GM21360 (cell line): Measurements from ENCODE around the gene CRY1.
"Not testable (repeated sequence)": the region's sequence is repeated elsewhere in the genome, so short reads cannot be mapped to it uniquely, and the experiment has no call there.

Experiments
- ATAC-seq: cut with Tn5 transposase; IDR thresholded peaks from one replicate; pipeline ENCODE4 v1.9.1; 2021; ENCODE audit warnings: mild to moderate bottlenecking, moderate library complexity; ENCODE audit not compliant: unreplicated experiment

CRY1 gene

DNA sequence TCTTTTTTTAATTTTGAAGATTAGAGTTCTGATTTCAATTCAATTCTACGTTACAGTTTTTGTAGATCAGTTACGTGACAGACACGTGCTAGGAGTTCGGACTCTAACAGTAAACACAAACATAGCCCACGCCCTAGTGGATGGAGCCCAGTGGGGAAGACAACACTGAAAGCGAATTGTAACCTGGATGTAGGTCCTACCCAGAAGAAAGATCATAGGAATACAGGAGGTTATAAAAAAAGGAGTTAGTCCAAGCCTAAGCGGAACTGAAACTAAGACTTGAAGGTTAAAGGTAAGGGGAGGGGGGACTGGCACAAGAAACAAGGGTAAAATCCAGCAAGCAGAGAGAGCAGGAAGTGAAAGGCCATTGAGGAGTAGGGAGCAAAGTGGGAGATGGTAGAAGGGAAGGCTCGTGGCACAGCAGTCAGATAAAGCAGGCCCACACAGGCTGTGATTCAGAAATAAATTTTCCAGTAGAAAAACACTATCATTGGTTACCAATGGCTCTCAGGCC lies 15.7 kb upstream of the CRY1 start:
- ATAC-seq = no peak

DNA sequence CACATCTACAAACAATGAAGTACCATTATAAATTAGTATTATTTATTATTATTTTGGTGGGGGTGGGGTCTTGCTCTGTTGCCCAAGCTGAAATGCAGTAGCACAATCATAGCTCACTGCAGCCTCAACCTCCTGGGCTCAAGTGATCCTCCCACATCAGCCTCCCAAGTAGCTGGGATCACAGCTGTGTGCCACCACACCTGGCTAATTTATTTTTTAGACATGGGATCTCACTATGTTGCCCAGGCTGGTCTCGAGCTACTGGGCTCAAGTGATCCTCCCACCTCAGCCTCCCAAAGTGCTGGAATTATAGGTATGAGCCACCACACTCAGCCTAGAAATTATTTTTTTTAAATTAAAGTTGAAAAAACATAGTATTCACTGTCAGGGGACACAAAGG lies 15.0 kb upstream of the CRY1 start:
- not testable (repeated sequence) for ATAC-seq

DNA sequence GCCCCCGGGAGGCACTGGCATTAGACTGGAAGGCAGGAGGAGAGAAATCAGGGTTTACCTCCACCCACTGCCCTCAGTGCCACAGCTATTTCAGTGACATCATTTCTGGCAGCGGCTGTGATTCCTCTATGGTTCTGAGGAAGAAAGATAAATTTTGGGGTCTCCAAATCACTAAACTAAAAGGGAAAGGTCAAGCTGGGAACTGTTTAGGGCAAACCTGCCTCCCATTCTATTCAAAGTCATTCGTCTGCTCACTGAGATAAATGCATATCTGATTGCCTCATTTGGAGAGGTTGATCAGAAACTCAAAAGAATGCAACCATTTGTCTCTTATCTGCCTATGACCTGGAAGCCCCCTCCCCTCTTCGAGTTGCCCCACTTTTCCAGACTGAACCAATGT lies 14.0 kb upstream of the CRY1 start:
- ATAC-seq = no peak

DNA sequence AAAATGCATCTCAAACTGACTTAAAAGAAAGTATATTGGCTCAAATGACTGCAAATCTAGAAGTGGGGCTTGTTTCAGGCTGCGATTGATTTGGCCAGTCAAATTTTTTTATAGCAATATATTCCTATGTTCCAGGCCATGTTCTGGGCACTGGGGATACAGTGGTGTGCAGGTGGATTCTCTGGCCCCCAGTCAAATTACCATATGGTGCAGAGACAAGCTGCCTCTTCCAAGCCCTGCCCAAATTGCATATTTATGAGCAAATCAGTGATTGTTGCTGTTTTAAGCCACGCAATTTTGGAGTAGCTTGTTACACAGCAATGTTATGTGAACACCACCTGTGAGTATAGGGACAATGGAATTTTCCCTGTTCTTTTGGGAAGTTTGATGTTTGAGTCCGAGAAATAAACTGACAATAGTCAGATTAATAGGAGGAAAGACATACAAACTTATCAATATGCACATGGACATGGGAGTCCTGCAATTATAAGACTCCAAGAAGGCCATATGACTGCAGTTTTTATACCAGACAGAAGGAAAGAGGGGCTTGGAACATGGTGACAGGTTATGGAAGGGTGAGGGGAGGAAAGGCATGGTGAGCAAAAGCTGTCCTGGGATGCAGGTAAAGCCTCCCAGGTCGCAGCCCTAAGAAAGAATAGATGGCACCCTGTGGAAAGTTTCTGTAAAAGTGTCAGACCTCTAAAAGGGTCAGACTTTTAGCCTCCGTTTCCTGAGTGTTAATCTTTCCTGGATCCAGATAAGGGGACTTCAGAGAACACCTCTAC lies 13.1 kb upstream of the CRY1 start:
- no peak for ATAC-seq

DNA sequence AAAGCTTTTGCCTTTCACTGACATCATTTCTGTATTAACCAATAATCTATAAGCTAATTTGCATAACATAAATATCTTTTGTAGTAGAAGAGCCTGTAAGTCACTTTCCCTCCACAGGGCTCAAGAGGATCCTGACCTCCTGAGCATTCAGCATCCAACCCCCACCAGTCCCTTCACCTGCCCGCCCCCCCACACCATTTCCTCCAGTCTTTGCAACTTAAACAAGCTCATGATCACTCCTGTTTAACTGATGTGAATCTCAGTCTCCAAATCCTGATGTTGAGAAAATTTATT lies 12.0 kb upstream of the CRY1 start:
- no peak for ATAC-seq

DNA sequence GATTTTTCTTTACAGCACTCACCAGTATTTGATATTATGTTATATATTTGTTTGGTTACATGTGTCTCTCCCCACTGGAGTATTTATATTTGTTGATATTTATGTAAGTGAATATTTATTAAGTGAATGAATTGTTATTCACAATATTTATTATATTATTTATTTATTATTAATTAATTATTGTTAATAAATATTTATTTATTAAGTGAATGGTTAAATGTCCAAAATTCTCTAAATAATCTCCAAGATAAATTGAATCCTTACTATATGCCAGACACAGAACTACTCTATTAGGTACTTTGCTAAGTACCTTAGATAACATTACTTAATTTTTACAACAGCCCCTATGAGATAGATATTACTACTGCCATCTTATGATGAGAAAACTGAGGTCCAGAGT lies 10.2 kb upstream of the CRY1 start:
- ATAC-seq = no peak

DNA sequence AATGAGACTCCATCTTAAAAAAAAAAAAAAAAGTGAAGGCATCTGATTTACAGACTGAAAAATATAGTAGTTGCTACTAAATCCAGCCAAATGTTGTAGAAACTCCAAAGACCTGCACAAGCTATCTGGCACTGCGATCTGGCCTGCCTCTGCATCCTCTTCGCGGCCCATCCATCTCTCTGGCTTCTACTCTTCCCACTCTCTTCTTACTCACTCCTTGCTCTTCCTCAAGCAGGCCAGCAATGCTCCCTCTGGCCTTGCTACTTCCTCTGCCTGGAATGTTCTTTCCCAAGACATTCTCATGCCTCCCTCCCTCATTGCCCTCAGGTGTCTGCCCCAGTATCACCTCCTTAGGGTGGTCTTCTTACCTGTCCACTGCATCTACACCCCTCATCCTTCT lies 9.7 kb upstream of the CRY1 start:
- ATAC-seq = no peak

DNA sequence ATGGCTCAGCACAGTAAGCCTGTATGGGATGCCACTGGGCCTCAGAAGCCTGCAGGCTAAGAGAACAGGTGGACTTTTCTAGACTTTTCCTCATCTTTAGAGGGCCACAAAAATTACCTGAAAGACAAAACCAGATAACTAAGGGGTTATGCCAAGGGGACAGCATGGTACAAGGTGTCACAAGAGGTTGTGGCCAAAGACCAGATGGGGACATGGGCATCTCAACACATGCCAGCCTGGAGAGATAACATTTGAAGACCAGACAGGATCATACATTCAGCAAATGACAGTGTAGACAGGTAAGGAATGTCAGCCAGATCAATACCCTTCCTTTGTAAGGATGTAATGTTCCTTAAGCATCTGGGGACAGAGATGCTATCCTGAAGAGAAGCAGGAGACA lies 8.9 kb upstream of the CRY1 start:
- ATAC-seq = no peak

DNA sequence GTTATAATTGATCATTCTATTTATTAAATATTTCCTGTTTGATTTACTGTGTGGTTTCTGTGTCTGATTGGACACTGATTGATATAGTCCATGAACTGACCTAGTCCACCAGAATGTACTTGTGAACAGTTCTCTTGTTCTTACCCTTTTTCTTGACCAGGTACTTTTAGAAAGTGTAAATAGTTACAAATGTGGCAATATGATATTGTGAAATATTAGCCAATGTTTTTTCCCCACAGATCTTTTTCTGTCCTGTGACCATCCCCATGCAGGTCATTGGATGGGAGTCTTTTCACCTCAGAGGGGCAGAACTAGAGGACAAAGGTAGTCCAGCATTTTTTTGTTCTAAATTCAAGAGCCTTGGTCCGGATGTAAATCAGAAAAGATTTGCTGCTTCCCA lies 8.3 kb upstream of the CRY1 start:
- ATAC-seq = no peak

DNA sequence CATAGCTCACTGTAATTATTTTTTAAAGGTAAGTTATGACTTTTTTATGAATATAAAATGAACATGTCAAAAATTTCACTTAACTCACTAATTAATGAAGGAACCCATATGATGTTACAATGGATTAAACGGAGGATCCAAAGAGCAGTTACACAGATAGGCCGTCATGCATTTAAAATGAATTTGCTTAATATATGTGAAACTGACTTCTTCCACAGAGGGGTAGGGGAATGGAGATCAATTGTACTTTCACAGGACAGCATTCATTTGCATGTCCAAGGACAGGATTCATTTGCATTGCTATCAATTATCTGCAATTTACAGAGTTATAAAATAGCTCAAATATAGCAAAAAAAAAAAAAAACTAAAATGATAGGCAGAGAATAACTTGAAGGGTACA lies 6.6 kb upstream of the CRY1 start:
- no peak for ATAC-seq

DNA sequence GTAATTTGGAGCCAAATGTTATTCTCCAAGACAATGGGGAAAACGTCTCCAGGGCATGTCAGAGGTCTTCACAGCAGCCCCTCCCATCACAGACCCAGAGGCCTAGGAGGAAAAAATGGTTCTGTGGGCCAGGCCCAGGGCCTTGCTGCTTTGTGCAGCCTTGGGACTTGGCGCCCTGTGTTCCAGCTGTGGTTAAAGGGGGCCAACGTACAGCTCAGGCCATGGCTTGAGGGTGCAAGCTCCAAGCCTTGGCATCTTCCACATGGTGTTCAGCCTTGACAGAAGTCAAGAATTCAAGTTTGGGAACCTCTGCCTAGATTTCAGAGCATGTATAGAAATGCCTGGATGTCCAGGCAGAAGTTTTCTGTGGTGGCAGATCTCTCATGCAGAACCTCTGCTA lies 3.2 kb upstream of the CRY1 start:
- ATAC-seq = no peak

DNA sequence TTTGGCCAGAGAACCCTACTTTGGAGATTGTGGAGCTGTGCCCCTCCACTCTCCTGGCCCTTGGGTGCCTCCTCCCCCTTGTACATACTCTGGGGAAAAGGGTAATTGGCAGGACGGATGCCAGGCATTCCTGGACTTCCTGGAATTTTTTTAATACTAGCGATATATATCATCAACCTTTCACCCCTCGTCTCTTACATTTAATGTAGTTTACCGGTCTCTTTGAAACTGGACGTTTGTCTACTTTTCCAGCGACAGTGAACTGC lies 767 bp upstream of the CRY1 start:
- ATAC-seq = no peak

DNA sequence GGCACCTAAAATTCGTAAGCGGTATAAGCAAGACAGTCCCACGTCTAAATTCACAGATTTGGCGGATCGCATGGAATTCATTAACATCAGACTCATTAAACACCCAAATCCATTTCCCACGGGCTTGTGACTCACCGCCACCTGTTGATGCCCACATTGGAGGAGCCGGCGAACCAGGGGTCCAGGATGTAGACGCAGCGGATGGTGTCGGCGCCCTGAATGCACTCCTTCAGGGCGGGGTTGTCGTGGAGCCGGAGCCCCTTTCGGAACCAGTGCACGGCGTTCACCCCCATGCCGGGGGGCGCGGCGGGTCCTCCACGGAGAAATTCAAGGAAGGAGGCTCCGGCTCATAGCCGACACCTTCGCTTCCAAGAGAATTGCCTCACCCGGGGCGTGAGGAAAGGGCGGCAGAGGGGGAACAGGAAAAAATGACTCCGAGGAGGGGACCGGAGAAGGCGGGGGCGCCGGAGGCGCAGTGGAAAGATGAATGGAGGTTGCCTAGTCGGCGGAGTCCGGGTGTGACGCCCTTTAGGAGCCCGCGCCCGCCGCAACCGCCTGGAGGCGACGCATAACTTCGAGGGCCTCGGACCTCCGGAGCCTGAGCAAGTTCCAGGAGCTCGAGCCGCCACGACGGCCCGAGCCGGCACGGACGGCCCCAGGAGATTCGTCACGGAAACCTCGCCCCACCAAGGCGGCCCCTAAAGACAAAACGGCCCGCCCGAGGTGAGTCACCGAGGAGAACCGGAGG lies 506 bp downstream of the CRY1 start:
- peak; percentile 26 for ATAC-seq

DNA sequence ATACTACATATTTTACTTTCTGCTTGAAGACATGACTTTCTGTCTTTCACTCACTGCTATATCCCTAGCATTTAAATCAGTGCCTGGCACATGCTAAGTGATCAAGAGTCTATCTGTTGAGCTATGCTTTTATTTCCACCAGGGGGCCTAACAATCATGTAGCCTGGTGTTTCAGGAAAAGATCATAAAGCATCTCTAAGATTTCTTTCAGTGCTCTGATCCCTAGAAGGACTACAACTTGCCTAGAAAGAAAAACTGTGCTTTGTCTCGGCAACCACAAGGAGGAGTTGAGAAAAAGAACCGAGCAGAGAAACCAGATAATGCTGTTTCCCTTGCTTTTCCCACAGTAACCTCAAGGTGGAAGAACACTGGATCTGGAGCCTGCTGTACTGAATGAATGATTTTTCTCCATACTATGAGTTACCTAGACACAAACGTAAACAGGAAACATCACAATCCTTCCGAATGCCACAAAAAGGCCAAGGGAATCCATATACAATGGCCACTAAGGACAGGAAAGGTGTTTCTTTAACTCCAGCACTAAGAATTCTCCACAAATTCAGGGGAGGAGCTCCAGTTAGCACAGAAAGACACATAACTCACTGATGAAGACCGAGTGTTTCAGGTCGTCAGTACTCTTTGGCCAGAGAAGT lies 1.2 kb downstream of the CRY1 start:
- no peak for ATAC-seq

DNA sequence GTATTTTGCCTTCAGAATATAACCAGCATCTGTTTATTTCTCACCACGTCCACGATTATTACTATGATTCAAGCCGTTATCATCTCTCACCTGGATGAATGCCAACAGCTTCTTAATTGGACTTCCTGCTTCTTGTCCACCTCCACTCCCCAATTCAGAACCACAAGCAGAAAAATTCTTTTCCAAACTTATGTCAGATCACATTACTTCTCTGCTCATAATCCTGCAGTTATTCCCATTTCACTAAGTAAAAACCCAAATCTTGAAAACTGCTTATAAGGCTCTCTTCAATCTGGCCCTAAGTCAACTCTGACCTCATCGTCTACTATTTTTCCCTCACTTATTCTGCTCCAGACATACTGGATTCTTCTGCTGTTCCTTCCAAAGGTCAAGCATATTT lies 2.0 kb downstream of the CRY1 start:
- ATAC-seq = no peak

DNA sequence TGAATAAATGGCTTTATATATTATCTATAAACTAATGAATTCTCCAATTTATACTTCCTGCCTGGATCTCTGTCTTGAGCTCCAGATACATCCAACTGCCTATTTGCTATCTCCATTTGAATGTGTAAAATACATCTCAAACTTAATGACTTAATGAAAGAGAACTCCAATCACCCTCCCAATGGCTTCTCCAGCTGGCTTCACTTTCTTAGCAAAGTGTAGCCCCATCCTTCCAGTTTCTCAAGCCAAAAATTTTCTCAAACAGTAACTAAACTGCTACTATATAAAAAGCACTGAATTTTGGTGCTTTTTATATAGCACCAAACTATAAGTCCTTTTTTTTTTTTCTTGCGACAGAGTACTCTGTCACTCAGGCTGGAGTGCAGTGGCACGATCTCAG lies 2.6 kb downstream of the CRY1 start:
- ATAC-seq = no peak

DNA sequence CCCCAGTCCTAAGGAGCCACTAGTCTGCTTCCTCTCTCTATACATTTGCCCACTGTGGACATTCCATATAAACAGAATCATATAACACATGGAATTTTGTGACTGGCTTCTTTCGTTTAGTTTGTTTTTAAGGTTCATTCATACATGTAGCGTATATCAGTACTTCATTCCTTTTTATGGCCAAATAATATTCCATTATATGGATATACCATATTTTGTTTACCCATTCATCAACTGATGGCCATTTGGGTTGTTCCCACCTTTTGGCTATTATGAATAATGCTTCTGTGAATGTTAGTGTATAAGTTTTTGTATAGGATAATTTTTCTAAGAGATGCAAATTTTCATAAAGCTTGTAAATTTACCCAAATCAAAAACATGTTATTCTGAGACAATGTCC lies 4.4 kb downstream of the CRY1 start:
- no peak for ATAC-seq

DNA sequence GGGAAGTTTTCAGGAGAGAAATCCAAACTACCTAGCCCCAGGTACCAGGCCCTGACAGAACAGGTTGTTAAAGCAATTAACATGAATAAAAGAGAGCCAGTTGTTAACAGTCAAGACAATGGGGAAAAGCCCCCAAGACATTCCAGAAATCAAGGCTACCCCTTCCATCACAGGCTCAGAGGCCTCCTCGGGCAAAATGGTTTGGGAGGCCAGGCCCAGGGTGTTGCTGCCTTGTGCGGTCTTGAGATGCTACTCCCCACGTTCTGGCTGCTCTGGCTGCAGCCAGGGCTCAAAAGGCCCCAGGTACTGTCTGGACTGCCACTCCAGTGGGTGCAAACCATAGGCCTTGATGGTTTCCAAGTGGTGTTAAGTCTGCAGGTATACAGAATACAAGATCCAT lies 7.0 kb downstream of the CRY1 start:
- ATAC-seq = no peak

DNA sequence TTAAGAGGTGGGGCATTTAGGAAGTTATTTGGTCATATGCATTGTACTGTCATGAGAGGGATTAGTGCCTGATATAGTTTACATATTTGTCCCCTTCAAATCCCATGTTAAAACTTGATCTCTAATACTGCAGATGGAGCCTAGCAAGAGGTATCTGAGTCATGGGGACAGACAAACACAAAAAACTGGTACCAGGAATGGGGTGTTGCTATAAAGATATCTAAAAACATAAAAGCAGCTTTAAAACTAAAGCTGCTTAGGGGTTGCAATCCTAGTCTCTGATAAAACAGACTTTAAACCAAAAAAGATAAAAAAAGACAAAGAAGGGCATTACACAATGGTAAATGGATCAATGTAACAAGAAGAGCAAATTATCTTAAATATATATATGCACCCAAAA lies 11.6 kb downstream of the CRY1 start:
- no peak for ATAC-seq

DNA sequence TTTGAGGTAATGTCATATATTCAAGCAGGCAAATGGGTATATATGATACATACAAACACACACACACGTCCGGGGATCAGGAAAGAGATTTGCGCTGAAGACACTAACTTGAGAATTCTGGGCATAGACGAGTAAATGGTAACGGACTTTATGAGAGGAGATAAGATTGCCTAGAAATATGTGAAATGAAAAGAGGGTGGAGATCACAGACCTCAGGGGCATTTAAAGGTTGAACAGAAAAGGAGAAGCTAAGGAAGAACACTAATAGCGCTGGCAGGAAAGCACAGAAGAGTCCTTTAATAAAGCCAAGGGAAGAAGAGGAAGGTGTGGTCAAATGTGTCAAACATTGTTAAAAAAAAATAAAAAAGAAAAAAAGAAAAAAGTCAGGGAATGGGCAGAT lies 13.1 kb downstream of the CRY1 start:
- no peak for ATAC-seq

DNA sequence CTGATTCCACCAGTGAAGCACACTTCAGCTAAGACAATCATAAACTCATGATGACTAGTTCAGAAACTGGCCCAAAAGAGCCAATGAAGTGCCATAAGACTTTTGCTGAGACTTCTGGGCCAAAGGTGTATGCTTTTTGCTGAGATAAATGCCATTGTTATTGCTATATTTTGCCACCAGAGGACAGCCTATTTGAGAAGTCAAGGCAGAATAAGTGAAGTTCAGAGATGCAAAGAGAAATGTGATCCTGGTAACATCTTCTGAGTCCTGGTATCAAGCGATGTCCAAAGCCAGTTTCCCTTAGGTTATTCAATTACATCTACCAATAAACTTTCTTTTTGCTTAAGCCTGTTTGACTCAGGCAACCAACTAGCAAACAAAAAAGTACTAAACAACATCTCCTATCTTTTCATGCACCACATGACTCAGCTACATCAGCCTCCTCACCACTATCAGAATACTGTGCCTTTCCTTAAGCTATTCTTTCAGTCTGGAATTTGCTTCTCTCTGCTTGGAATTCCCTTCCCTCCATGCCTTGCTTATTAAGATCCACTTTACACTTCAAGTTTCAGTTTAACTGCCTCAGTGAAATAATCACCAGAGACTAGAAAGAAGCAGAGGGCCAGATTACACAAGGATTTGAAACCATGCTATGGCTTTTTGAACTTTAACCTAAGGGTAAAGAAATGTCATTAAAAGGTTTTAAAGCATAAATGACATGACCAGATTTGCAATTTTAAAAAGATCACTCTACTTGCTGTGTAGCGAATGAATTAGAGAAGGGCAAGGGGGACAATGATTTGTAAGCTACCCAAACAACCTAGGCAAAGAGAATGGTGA lies 14.0 kb downstream of the CRY1 start:
- ATAC-seq = no peak

DNA sequence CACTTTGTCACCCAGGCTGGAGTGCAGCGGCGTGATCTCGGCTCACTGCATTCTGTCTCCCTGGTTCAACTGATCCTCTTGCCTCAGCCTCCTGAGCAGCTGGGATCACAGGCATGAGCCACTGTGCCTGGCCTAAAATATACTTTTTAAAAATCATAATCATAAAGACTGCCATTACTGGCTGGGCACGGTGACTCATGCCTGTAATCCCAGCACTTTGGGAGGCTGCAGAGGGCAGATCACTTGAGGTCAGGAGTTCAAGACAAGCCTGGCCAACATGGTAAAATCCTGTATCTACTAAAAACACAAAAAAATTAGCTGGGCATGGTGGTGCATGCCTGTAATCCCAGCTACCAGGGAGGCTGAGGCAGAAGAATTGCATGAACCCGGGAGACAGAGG lies 20.1 kb downstream of the CRY1 start:
- not testable (repeated sequence) for ATAC-seq
